GM12878 (cell line): Measurements from ENCODE around the gene TM6SF1. TPM values are rescaled to one million over a fixed set of nuclear protein-coding genes. Genes with fewer than 3 reads are reported as not detected.

Experiments
- microRNA-seq: library from miRNA; unstranded; fragments of <30 nt; microRNA quantifications from one replicate; pipeline ENCODE4, GENCODE V29; 2018
- polyA plus RNA-seq, 11 experiments: library from polyadenylated mRNA; depleted of rRNA in 4 of 11; unstranded in 6 of 11; stranded (reverse) in 5 of 11; fragments of >200 nt; fragmentation: Nextera tagmentation in 4 of 11; fragmentation: Illumina TruSeq in 1 of 11; extraction: Ambion mirVana in 4 of 11; extraction: Trizol in 1 of 11; gene quantifications; 1 replicate in 1 of 11; 2 replicates in 10 of 11; pipeline versions ENCODE4 v1.2.1 to v1.2.3, GENCODE V29; 2011 to 2016; ENCODE audit warnings: inconsistent platforms in 2 of 11, missing spikeins in 2 of 11, low read depth in 1 of 11
- small RNA-seq: library from RNA; depleted of rRNA; stranded (forward); fragments of <200 nt; gene quantifications from one replicate; pipeline ENCODE3, GENCODE V24; 2014
- total RNA-seq, 4 experiments: library from RNA; depleted of rRNA in 3 of 4; stranded (reverse); fragments of >200 nt in 3 of 4; fragmentation: Illumina TruSeq in 1 of 4; extraction: Trizol in 1 of 4; gene quantifications; 2 replicates each; pipeline versions ENCODE4 v1.2.1 to v1.2.3, GENCODE V29; 2013 to 2021
- TF ChIP-seq, protein P1 (sequence below): fragments of 450-650 bp; IDR thresholded peaks from 2 replicates; pipeline ENCODE4 v1.6.1; 2016; ENCODE audit warnings: mild to moderate bottlenecking, moderate library complexity, borderline replicate concordance
- TF ChIP-seq, protein P2 (sequence below): fragments of 450-650 bp; formaldehyde crosslinking; IDR thresholded peaks from 2 replicates; pipeline ENCODE4 v1.4.0; 2020; ENCODE audit warnings: mild to moderate bottlenecking, moderate library complexity
- TF ChIP-seq, protein P3 (sequence below): IDR thresholded peaks from 2 replicates; pipeline ENCODE4 v1.6.1; 2011; ENCODE audit warnings: borderline replicate concordance, low read depth, mild to moderate bottlenecking, moderate library complexity, low read length; ENCODE audit not compliant: insufficient read depth, poor library complexity, severe bottlenecking

Gene TM6SF1
- total and polyA plus RNA-seq, 10 of the 15 experiments (the other 5 are each of a cell fraction or from before 2014, with no cell fraction given), result 0.56 to 2.7 (median 1.2) TPM

DNA sequence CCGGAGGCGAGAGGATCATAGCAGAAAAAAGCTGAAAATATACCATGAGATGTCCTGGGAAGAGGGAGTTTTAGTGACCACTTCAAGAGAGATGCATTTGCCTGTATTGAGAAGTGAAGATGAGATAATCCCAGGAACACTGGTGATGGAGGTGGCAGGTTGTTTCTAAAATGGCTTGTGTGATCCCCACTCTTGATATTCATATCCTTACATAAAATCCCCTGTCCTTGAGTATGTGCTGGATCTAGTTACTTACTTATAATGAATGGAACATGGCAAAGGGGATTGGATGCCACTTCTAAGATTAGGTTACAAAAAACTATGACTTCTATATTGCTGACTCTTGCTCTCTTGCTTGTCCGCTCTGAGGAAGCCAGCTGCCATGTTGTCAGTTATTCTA lies 78.1 kb downstream of the TM6SF1 start (continued):
- TF ChIP-seq, protein P1, sequence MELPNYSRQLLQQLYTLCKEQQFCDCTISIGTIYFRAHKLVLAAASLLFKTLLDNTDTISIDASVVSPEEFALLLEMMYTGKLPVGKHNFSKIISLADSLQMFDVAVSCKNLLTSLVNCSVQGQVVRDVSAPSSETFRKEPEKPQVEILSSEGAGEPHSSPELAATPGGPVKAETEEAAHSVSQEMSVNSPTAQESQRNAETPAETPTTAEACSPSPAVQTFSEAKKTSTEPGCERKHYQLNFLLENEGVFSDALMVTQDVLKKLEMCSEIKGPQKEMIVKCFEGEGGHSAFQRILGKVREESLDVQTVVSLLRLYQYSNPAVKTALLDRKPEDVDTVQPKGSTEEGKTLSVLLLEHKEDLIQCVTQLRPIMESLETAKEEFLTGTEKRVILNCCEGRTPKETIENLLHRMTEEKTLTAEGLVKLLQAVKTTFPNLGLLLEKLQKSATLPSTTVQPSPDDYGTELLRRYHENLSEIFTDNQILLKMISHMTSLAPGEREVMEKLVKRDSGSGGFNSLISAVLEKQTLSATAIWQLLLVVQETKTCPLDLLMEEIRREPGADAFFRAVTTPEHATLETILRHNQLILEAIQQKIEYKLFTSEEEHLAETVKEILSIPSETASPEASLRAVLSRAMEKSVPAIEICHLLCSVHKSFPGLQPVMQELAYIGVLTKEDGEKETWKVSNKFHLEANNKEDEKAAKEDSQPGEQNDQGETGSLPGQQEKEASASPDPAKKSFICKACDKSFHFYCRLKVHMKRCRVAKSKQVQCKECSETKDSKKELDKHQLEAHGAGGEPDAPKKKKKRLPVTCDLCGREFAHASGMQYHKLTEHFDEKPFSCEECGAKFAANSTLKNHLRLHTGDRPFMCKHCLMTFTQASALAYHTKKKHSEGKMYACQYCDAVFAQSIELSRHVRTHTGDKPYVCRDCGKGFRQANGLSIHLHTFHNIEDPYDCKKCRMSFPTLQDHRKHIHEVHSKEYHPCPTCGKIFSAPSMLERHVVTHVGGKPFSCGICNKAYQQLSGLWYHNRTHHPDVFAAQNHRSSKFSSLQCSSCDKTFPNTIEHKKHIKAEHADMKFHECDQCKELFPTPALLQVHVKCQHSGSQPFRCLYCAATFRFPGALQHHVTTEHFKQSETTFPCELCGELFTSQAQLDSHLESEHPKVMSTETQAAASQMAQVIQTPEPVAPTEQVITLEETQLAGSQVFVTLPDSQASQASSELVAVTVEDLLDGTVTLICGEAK, result no peak
- TF ChIP-seq, protein P2, sequence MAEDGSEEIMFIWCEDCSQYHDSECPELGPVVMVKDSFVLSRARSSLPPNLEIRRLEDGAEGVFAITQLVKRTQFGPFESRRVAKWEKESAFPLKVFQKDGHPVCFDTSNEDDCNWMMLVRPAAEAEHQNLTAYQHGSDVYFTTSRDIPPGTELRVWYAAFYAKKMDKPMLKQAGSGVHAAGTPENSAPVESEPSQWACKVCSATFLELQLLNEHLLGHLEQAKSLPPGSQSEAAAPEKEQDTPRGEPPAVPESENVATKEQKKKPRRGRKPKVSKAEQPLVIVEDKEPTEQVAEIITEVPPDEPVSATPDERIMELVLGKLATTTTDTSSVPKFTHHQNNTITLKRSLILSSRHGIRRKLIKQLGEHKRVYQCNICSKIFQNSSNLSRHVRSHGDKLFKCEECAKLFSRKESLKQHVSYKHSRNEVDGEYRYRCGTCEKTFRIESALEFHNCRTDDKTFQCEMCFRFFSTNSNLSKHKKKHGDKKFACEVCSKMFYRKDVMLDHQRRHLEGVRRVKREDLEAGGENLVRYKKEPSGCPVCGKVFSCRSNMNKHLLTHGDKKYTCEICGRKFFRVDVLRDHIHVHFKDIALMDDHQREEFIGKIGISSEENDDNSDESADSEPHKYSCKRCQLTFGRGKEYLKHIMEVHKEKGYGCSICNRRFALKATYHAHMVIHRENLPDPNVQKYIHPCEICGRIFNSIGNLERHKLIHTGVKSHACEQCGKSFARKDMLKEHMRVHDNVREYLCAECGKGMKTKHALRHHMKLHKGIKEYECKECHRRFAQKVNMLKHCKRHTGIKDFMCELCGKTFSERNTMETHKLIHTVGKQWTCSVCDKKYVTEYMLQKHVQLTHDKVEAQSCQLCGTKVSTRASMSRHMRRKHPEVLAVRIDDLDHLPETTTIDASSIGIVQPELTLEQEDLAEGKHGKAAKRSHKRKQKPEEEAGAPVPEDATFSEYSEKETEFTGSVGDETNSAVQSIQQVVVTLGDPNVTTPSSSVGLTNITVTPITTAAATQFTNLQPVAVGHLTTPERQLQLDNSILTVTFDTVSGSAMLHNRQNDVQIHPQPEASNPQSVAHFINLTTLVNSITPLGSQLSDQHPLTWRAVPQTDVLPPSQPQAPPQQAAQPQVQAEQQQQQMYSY, result no peak
- TF ChIP-seq, protein P3, sequence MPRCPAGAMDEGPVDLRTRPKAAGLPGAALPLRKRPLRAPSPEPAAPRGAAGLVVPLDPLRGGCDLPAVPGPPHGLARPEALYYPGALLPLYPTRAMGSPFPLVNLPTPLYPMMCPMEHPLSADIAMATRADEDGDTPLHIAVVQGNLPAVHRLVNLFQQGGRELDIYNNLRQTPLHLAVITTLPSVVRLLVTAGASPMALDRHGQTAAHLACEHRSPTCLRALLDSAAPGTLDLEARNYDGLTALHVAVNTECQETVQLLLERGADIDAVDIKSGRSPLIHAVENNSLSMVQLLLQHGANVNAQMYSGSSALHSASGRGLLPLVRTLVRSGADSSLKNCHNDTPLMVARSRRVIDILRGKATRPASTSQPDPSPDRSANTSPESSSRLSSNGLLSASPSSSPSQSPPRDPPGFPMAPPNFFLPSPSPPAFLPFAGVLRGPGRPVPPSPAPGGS, result no peak

Small RNAs within 50 kb of the gene (microRNA-seq; reads per million reads assigned to microRNA genes)
- 0.56 reads per million for gene MIR4515

Small RNAs within 50 kb of the gene (small RNA-seq; reads per million reads assigned to genes)
- 0.20 reads per million for gene MIR4515

Other genes starting within 250 kb of the TM6SF1 start
- 0.65 and 5.0 TPM in 2 replicates for gene HOMER2, start 154.9 kb upstream of the TM6SF1 start, total RNA-seq (2014; rRNA removed)
- gene HOMER2, start 154.9 kb upstream of the TM6SF1 start, total RNA-seq (2014; rRNA removed; fragmentation: Illumina TruSeq; extraction: Trizol), result 1.2 and 1.9 TPM in 2 replicates
- gene HOMER2, start 154.9 kb upstream of the TM6SF1 start, total RNA-seq (2021), result 1.7 and 2.3 TPM in 2 replicates
- 3.2 and 3.7 TPM in 2 replicates for gene HOMER2, start 154.9 kb upstream of the TM6SF1 start, polyA plus RNA-seq (2011; rRNA removed)
- gene HOMER2, start 154.9 kb upstream of the TM6SF1 start, polyA plus RNA-seq (2014; fragmentation: Illumina TruSeq; extraction: Trizol), result 1.1 and 1.3 TPM in 2 replicates
- 1 to 10 TPM; 1.0 to 1.4 TPM for gene HOMER2, start 154.9 kb upstream of the TM6SF1 start, polyA plus RNA-seq (2014; fragmentation: Nextera tagmentation; extraction: Ambion mirVana)
- 0.60 and 0.93 TPM in 2 replicates for gene HOMER2, start 154.9 kb upstream of the TM6SF1 start, polyA plus RNA-seq (2014; rRNA removed)
- 1 to 10 TPM; 2.5 to 2.6 TPM for gene HOMER2, start 154.9 kb upstream of the TM6SF1 start, polyA plus RNA-seq (2016; fragmentation: Nextera tagmentation; extraction: Ambion mirVana)
- 32.3 and 34.9 TPM in 2 replicates for gene RAMAC, start 121.4 kb upstream of the TM6SF1 start, total RNA-seq (2014; rRNA removed)
- gene RAMAC, start 121.4 kb upstream of the TM6SF1 start, total RNA-seq (2014; rRNA removed; fragmentation: Illumina TruSeq; extraction: Trizol), result 34.7 and 35.3 TPM in 2 replicates
- 22.4 and 22.9 TPM in 2 replicates for gene RAMAC, start 121.4 kb upstream of the TM6SF1 start, total RNA-seq (2021)
- 48.1 and 65.9 TPM in 2 replicates for gene RAMAC, start 121.4 kb upstream of the TM6SF1 start, polyA plus RNA-seq (2011; rRNA removed)
- gene RAMAC, start 121.4 kb upstream of the TM6SF1 start, polyA plus RNA-seq (2014; fragmentation: Illumina TruSeq; extraction: Trizol), result 33.6 and 41.4 TPM in 2 replicates
- 100 to 1,000 TPM in 1 of 2 experiments, 10 to 100 TPM in 1; 79.3 to 109 TPM for gene RAMAC, start 121.4 kb upstream of the TM6SF1 start, polyA plus RNA-seq (2014; fragmentation: Nextera tagmentation; extraction: Ambion mirVana)
- 32.0 and 34.4 TPM in 2 replicates for gene RAMAC, start 121.4 kb upstream of the TM6SF1 start, polyA plus RNA-seq (2014; rRNA removed)
- gene RAMAC, start 121.4 kb upstream of the TM6SF1 start, polyA plus RNA-seq (2016; fragmentation: Nextera tagmentation; extraction: Ambion mirVana), result 10 to 100 TPM; 49.9 to 50.0 TPM
- gene C15orf40, start 96.0 kb upstream of the TM6SF1 start, total RNA-seq (2014; rRNA removed), result 20.7 and 26.5 TPM in 2 replicates
- 23.4 and 26.3 TPM in 2 replicates for gene C15orf40, start 96.0 kb upstream of the TM6SF1 start, total RNA-seq (2014; rRNA removed; fragmentation: Illumina TruSeq; extraction: Trizol)
- 20.7 and 21.3 TPM in 2 replicates for gene C15orf40, start 96.0 kb upstream of the TM6SF1 start, total RNA-seq (2021)
- 24.1 and 32.5 TPM in 2 replicates for gene C15orf40, start 96.0 kb upstream of the TM6SF1 start, polyA plus RNA-seq (2011; rRNA removed)
- gene C15orf40, start 96.0 kb upstream of the TM6SF1 start, polyA plus RNA-seq (2014; fragmentation: Illumina TruSeq; extraction: Trizol), result 9.8 and 25.8 TPM in 2 replicates
- 10 to 100 TPM; 59.9 to 70.0 TPM for gene C15orf40, start 96.0 kb upstream of the TM6SF1 start, polyA plus RNA-seq (2014; fragmentation: Nextera tagmentation; extraction: Ambion mirVana)
- gene C15orf40, start 96.0 kb upstream of the TM6SF1 start, polyA plus RNA-seq (2014; rRNA removed), result 31.2 and 44.0 TPM in 2 replicates
- 10 to 100 TPM; 59.1 to 64.3 TPM for gene C15orf40, start 96.0 kb upstream of the TM6SF1 start, polyA plus RNA-seq (2016; fragmentation: Nextera tagmentation; extraction: Ambion mirVana)
- gene BTBD1, start 40.4 kb upstream of the TM6SF1 start, total RNA-seq (2014; rRNA removed), result 90.4 and 92.4 TPM in 2 replicates
- gene BTBD1, start 40.4 kb upstream of the TM6SF1 start, total RNA-seq (2014; rRNA removed; fragmentation: Illumina TruSeq; extraction: Trizol), result 75.4 and 76.9 TPM in 2 replicates
- 62.0 and 70.8 TPM in 2 replicates for gene BTBD1, start 40.4 kb upstream of the TM6SF1 start, total RNA-seq (2021)
- 89.6 and 133 TPM in 2 replicates for gene BTBD1, start 40.4 kb upstream of the TM6SF1 start, polyA plus RNA-seq (2011; rRNA removed)
- gene BTBD1, start 40.4 kb upstream of the TM6SF1 start, polyA plus RNA-seq (2014; fragmentation: Illumina TruSeq; extraction: Trizol), result 77.0 and 87.6 TPM in 2 replicates
- gene BTBD1, start 40.4 kb upstream of the TM6SF1 start, polyA plus RNA-seq (2014; fragmentation: Nextera tagmentation; extraction: Ambion mirVana), result 10 to 100 TPM; 17.5 to 38.9 TPM
- 54.1 and 57.1 TPM in 2 replicates for gene BTBD1, start 40.4 kb upstream of the TM6SF1 start, polyA plus RNA-seq (2014; rRNA removed)
- gene BTBD1, start 40.4 kb upstream of the TM6SF1 start, polyA plus RNA-seq (2016; fragmentation: Nextera tagmentation; extraction: Ambion mirVana), result 10 to 100 TPM; 73.0 to 73.1 TPM
- gene HDGFL3, start 100.2 kb downstream of the TM6SF1 start, total RNA-seq (2014; rRNA removed), result 10.6 and 13.8 TPM in 2 replicates
- gene HDGFL3, start 100.2 kb downstream of the TM6SF1 start, total RNA-seq (2014; rRNA removed; fragmentation: Illumina TruSeq; extraction: Trizol), result 40.6 and 42.2 TPM in 2 replicates
- 29.8 and 34.3 TPM in 2 replicates for gene HDGFL3, start 100.2 kb downstream of the TM6SF1 start, total RNA-seq (2021)
- 31.6 and 54.1 TPM in 2 replicates for gene HDGFL3, start 100.2 kb downstream of the TM6SF1 start, polyA plus RNA-seq (2011; rRNA removed)
- gene HDGFL3, start 100.2 kb downstream of the TM6SF1 start, polyA plus RNA-seq (2014; fragmentation: Illumina TruSeq; extraction: Trizol), result 40.5 and 45.1 TPM in 2 replicates
- gene HDGFL3, start 100.2 kb downstream of the TM6SF1 start, polyA plus RNA-seq (2014; fragmentation: Nextera tagmentation; extraction: Ambion mirVana), result 1 to 10 TPM; 5.6 to 6.6 TPM
- 9.7 and 18.1 TPM in 2 replicates for gene HDGFL3, start 100.2 kb downstream of the TM6SF1 start, polyA plus RNA-seq (2014; rRNA removed)
- gene HDGFL3, start 100.2 kb downstream of the TM6SF1 start, polyA plus RNA-seq (2016; fragmentation: Nextera tagmentation; extraction: Ambion mirVana), result 10 to 100 TPM; 12.7 to 13.4 TPM
- gene BNC1, start 177.0 kb downstream of the TM6SF1 start, total RNA-seq (2014; rRNA removed), result not detected in 2 replicates
- gene BNC1, start 177.0 kb downstream of the TM6SF1 start, total RNA-seq (2014; rRNA removed; fragmentation: Illumina TruSeq; extraction: Trizol), result not detected in 2 replicates
- not detected in 2 replicates for gene BNC1, start 177.0 kb downstream of the TM6SF1 start, total RNA-seq (2021)
- not detected in 2 replicates for gene BNC1, start 177.0 kb downstream of the TM6SF1 start, polyA plus RNA-seq (2011; rRNA removed)
- 0.01 TPM in 1 of 2 replicates, not detected in the other for gene BNC1, start 177.0 kb downstream of the TM6SF1 start, polyA plus RNA-seq (2014; fragmentation: Illumina TruSeq; extraction: Trizol)
- gene BNC1, start 177.0 kb downstream of the TM6SF1 start, polyA plus RNA-seq (2014; fragmentation: Nextera tagmentation; extraction: Ambion mirVana), result not detected
- gene BNC1, start 177.0 kb downstream of the TM6SF1 start, polyA plus RNA-seq (2014; rRNA removed), result not detected in 2 replicates
- gene BNC1, start 177.0 kb downstream of the TM6SF1 start, polyA plus RNA-seq (2016; fragmentation: Nextera tagmentation; extraction: Ambion mirVana), result not detected